IMR-90 (cell line): ENCODE data around the gene RTN4RL2. TPM values are rescaled to one million over a fixed set of nuclear protein-coding genes. Genes with fewer than 3 reads are reported as not detected.

ENCODE experiments used
- ATAC-seq: fragments of 200-7000 bp; cut with Tn5 transposase; 2 replicates; pipeline ENCODE4 v1.9.1; 2020; ENCODE audit warnings: low read depth, mild to moderate bottlenecking, moderate library complexity
- BruUV-seq: library from RNA; stranded (reverse); fragments of 400-500 nt; replicated peaks from 2 replicates; lab custom pipeline; 2021; lab: Mats Ljungman, UMichigan
- CTCF ChIA-PET: fragments of 300-600 bp; formaldehyde crosslinking; extraction: SDS; loops from one replicate; lab custom pipeline; 2021; ENCODE audit warnings: antibody characterized with exemption; lab: Yijun Ruan, JAX
- POLR2A ChIA-PET: fragments of 300-600 bp; sonication (Branson Sonifier 250); formaldehyde crosslinking; loops from one replicate; lab custom pipeline; 2022; ENCODE audit warnings: antibody characterized with exemption; ENCODE audit not compliant: unreplicated experiment; lab: Charles Lee
- DNase-seq: peaks from one replicate; pipeline ENCODE4 v3.0.0; 2013
- H2AFZ ChIP-seq: replicated peaks from 2 replicates; pipeline ENCODE3; 2013; ENCODE audit warnings: low read length, mild to moderate bottlenecking; ENCODE audit not compliant: poor library complexity
- H2AK5ac ChIP-seq: 2 replicates; pipeline ENCODE4 v1.6.1; 2013; ENCODE audit warnings: low read depth, low read length, inconsistent platforms
- H2AK9ac ChIP-seq: replicated peaks from 2 replicates; pipeline ENCODE3; 2013; ENCODE audit warnings: mild to moderate bottlenecking, low read depth, low read length, moderate library complexity; ENCODE audit not compliant: poor library complexity
- H2BK120ac ChIP-seq: 2 replicates; pipeline ENCODE4 v1.6.1; 2013; ENCODE audit warnings: low read depth, low read length, inconsistent platforms
- H2BK15ac ChIP-seq: 3 replicates; pipeline ENCODE4 v1.6.1; 2013; ENCODE audit warnings: low read depth, low read length, inconsistent platforms
- H2BK20ac ChIP-seq: 2 replicates; pipeline ENCODE4 v1.6.1; 2013; ENCODE audit warnings: low read depth, mild to moderate bottlenecking, inconsistent platforms, low read length, moderate library complexity
- H2BK5ac ChIP-seq: 2 replicates; pipeline ENCODE4 v1.6.1; 2013; ENCODE audit warnings: mild to moderate bottlenecking, low read depth, low read length, inconsistent platforms; ENCODE audit not compliant: poor library complexity, severe bottlenecking
- H3K14ac ChIP-seq: replicated peaks from 2 replicates; pipeline ENCODE4 v1.6.1; 2013; ENCODE audit warnings: low read depth, low read length, inconsistent platforms
- H3K18ac ChIP-seq: 2 replicates; pipeline ENCODE4 v1.6.1; 2013; ENCODE audit warnings: low read depth, low read length, control low read depth
- H3K23ac ChIP-seq: 2 replicates; pipeline ENCODE4 v1.6.1; 2013; ENCODE audit warnings: low read depth, low read length, inconsistent platforms
- H3K27ac ChIP-seq: 2 replicates; pipeline ENCODE4 v1.5.1; 2013; ENCODE audit warnings: mild to moderate bottlenecking, control low read depth, low read length; ENCODE audit not compliant: insufficient read depth
- H3K27me3 ChIP-seq: 2 replicates; pipeline ENCODE4 v1.6.1; 2013; ENCODE audit warnings: low read length; ENCODE audit not compliant: control insufficient read depth, insufficient read depth
- H3K36me3 ChIP-seq: 2 replicates; pipeline ENCODE4 v1.6.1; 2013; ENCODE audit warnings: low read length, mixed read lengths; ENCODE audit not compliant: control insufficient read depth, insufficient read depth
- H3K4ac ChIP-seq: 2 replicates; pipeline ENCODE4 v1.6.1; 2013; ENCODE audit warnings: low read depth, low read length, inconsistent platforms
- H3K4me1 ChIP-seq: 2 replicates; pipeline ENCODE4 v1.6.1; 2013; ENCODE audit warnings: low read length, mixed read lengths; ENCODE audit not compliant: control insufficient read depth, insufficient read depth
- H3K4me2 ChIP-seq: 2 replicates; pipeline ENCODE4 v1.6.1; 2013; ENCODE audit warnings: low read depth, mild to moderate bottlenecking, control low read depth, low read length, moderate library complexity
- H3K4me3 ChIP-seq: 2 replicates; pipeline ENCODE4 v1.5.1; 2013; ENCODE audit warnings: low read depth, mild to moderate bottlenecking, control low read depth, low read length, moderate library complexity; ENCODE audit not compliant: insufficient read depth
- H3K56ac ChIP-seq: 2 replicates; pipeline ENCODE4 v1.6.1; 2013; ENCODE audit warnings: low read length, inconsistent platforms; ENCODE audit not compliant: insufficient read depth; ENCODE audit errors: extremely low read depth
- H3K79me1 ChIP-seq, 2 experiments: 2 replicates each; pipeline ENCODE4 v1.6.1; 2013; ENCODE audit warnings: low read length in 2 of 2, inconsistent platforms in 1 of 2, low read depth in 1 of 2
- H3K9ac ChIP-seq: 2 replicates; pipeline ENCODE4 v1.6.1; 2013; ENCODE audit warnings: low read depth, low read length, control low read depth
- H3K9me1 ChIP-seq: 2 replicates; pipeline ENCODE4 v1.6.1; 2013; ENCODE audit warnings: low read length, inconsistent platforms; ENCODE audit not compliant: insufficient read depth
- H3K9me3 ChIP-seq: 2 replicates; pipeline ENCODE4 v1.6.1; 2013; ENCODE audit warnings: low read length; ENCODE audit not compliant: control insufficient read depth, insufficient read depth
- H4K20me1 ChIP-seq: 2 replicates; pipeline ENCODE4 v1.6.1; 2013; ENCODE audit warnings: low read length, inconsistent platforms; ENCODE audit not compliant: insufficient read depth
- H4K5ac ChIP-seq: 2 replicates; pipeline ENCODE4 v1.6.1; 2013; ENCODE audit warnings: mild to moderate bottlenecking, low read depth, low read length, control low read depth
- H4K8ac ChIP-seq, 2 experiments: 2 replicates each; pipeline ENCODE4 v1.6.1; 2013; ENCODE audit warnings: low read depth in 2 of 2, low read length in 2 of 2, control low read depth in 1 of 2, inconsistent platforms in 1 of 2
- H4K91ac ChIP-seq: 2 replicates; pipeline ENCODE4 v1.6.1; 2013; ENCODE audit warnings: low read depth, low read length, inconsistent platforms; ENCODE audit not compliant: insufficient read depth
- BHLHE40 ChIP-seq: fragments of 150-350 bp; IDR thresholded peaks from 2 replicates; pipeline ENCODE4 v1.6.1; 2016; ENCODE audit warnings: mild to moderate bottlenecking, low read depth, low read length
- CHD1 ChIP-seq: IDR thresholded peaks from 2 replicates; pipeline ENCODE4 v1.6.1; 2012; ENCODE audit warnings: low read depth, low read length, improper control_type of control experiment
- MAZ ChIP-seq: IDR thresholded peaks from 2 replicates; pipeline ENCODE4 v1.6.1; 2012; ENCODE audit warnings: low read depth, mild to moderate bottlenecking, low read length, improper control_type of control experiment, moderate library complexity, borderline replicate concordance
- WGBS, 2 experiments: methylation state at CpG; one replicate each; pipeline versions ENCODE4 v1.1.5 to v1.1.7; 2013; ENCODE audit warnings: missing lambda C conversion rate in 2 of 2; ENCODE audit not compliant: insufficient read length in 1 of 2; ENCODE audit errors: extremely low coverage in 2 of 2; 5-methylcytosine and 5-hydroxymethylcytosine counted together
- dilution Hi-C: fragments of 300-500 bp; cut with HindIII; formaldehyde crosslinking; loops from one replicate; pipeline ENCODE4 v1.14.3; 2018; ENCODE audit warnings: low sequenced_read_pairs; ENCODE audit not compliant: unreplicated experiment
- in situ Hi-C: fragments of 300-500 bp; cut with MboI; formaldehyde crosslinking; loops from 3 replicates; pipeline ENCODE4 v1.14.3; 2019; ENCODE audit warnings: low sequenced_read_pairs, inconsistent platforms, mixed read lengths
- intact Hi-C: fragments of 100-400 bp; cut with micrococcal nuclease; formaldehyde crosslinking; loops from 2 replicates; pipeline ENCODE4 v1.10.0; 2022
- polyA plus RNA-seq, 3 experiments: library from polyadenylated mRNA; depleted of rRNA; stranded (reverse); fragments of >200 nt; gene quantifications; 2 replicates each; pipeline ENCODE4 v1.2.3, GENCODE V29; 2012; ENCODE audit warnings: low replicate concordance in 1 of 3
- total RNA-seq: library from RNA; depleted of rRNA; stranded (reverse); fragments of >200 nt; gene quantifications from 2 replicates; pipeline ENCODE4 v1.2.3, GENCODE V29; 2012

Gene RTN4RL2
- total and polyA plus RNA-seq, 2 of the 4 experiments (the other 2 are of a cell fraction), result 1.5 TPM; not detected in 1

- Histone ChIP-seq H3K18ac (no peak overlapping the region), H4K8ac (no peak overlapping the region), H3K9me1 (peaks cover 13% of the 10 kb centered on the region; the same call in 1 of the 2 replicates), H3K4me2 (no peak overlapping the region), H4K20me1 (no peaks in the 10 kb centered on the region; the same call in 1 of the 2 replicates), H2AK9ac (peak overlapping the region; percentile 50), H3K23ac (no peak overlapping the region), H2BK5ac (no peak overlapping the region), H3K4ac (no peak overlapping the region), H2AK5ac (no peak overlapping the region; the same call in 1 of the 2 replicates), H4K91ac (no peak overlapping the region), H3K56ac (no peak overlapping the region), H4K5ac (no peak overlapping the region), H3K36me3 (peaks cover 25% of the 10 kb centered on the region), H2BK120ac (no peak overlapping the region), H3K79me1 (peaks cover 3 to 30% of the 10 kb centered on the region in 2 experiments; a peak in 3 of 4 replicates), H3K27me3 (no peaks in the 10 kb centered on the region), H3K4me1 (peaks cover 15% of the 10 kb centered on the region), H2BK20ac (no peak overlapping the region), H3K14ac (no peak overlapping the region), H3K9me3 (no peaks in the 10 kb centered on the region), H3K4me3 (no peak overlapping the region), H2AFZ (no peak overlapping the region), H3K9ac (no peak overlapping the region), H2BK15ac (no peak overlapping the region), H3K27ac (no peak overlapping the region)
- 87% methylated on average over 5 of the region's 15 CpGs; no CpG with 5 or more reads in 1 of the 2 experiments for WGBS, 2 experiments
- ATAC-seq, result no peak
- TF ChIP-seq MAZ (no peak), BHLHE40 (no peak), CHD1 (no peak)
- CTCF ChIA-PET, result no interaction called here
- BruUV-seq, result no TSS peak
- in situ Hi-C loops (loop anchor here (25.0 kb wide), 1 partner anchor 664 kb away; no protein-coding TSS in a partner anchor), dilution Hi-C loops (no loop called here), intact Hi-C loops (no loop called here)
- POLR2A ChIA-PET, result no interaction called here
- no peak for DNase-seq
These were observed 40.6 kb downstream of the RTN4RL2 start for GRCh38 chr11:57500926-57501325.
